ENCODE results near the gene PKD2. TPM values are rescaled to one million over a fixed set of nuclear protein-coding genes. Genes with fewer than 3 reads are reported as not detected.

The PKD2 gene
- total RNA-seq (2014; rRNA removed), result 12.9 and 14.9 TPM in 2 replicates
- Bru-seq, nascent RNA, result percentile 82 among the genes with signal in this experiment
- BruChase-seq, experiment 1, labeled RNA remaining after a 6-hour chase, result percentile 74 among the genes with signal in this experiment
- percentile 83 among the genes with signal in this experiment for BruChase-seq, experiment 2, labeled RNA remaining after a 2-hour chase
- long read RNA-seq, full-length matches to known transcripts, result 21 of 56 reads
- long read RNA-seq, partial matches to known transcripts, result 15 of 56 reads
- long read RNA-seq, other reads (novel, unspliced or antisense), result 20 of 56 reads

GRCh38 chr4:88007304-88008121, at the start of gene PKD2:
PKD2 (plus strand) TSS chr4:88007635; CDS start chr4:88007734, 99 bp downstream.
- TF ChIP-seq EZH2phosphoT487 (IDR thresholded peaks at IDR 0.05; ENCODE audit: borderline replicate concordance, low read length) (no peak), CTCF (conservative IDR thresholded peaks at IDR 0.05; ENCODE audit: low read depth, low read length) (no peak), EZH2 (IDR thresholded peaks at IDR 0.05; ENCODE audit: low read length, unreplicated experiment) (no peak)
- no peaks in the 10 kb centered on the region for H3K36me3 ChIP-seq (ENCODE audit: low read depth, low read length)
- no peak within 1 kb of the TSS for H3K27ac ChIP-seq (ENCODE audit: low read length)
- H3K9ac ChIP-seq (ENCODE audit: low read length), result peak within 1 kb of the TSS; percentile 56
- peak within 1 kb of the TSS; percentile 92 for H3K4me3 ChIP-seq (ENCODE audit: low read length)
- H2AFZ ChIP-seq (ENCODE audit: low read length), result peak within 1 kb of the TSS; percentile 74; the same call in 1 of the 2 replicates
- H3K9me2 ChIP-seq (replicated peaks; ENCODE audit: low read length), result no peaks in the 10 kb centered on the region
- ChIA-PET CTCF (no interaction called here), POLR2A (ENCODE audit: unreplicated experiment) (interaction anchor here (0.6 kb wide), 1 partner anchor 10 kb away, joined by 4 read pairs; no protein-coding TSS in a partner anchor)
- no peaks in the 10 kb centered on the region for H3K27me3 ChIP-seq (ENCODE audit: low read length)
- H3K79me2 ChIP-seq (ENCODE audit: low read length), result peaks cover 46% of the 10 kb centered on the region
- peaks cover 16% of the 10 kb centered on the region for H3K4me1 ChIP-seq (ENCODE audit: insufficient read depth, low read length)
- peak; percentile 85 for ATAC-seq
- no peaks in the 10 kb centered on the region for H3K9me3 ChIP-seq (ENCODE audit: low read length)
- no peaks in the 10 kb centered on the region for H3F3A ChIP-seq (ENCODE audit: low read length, unreplicated experiment)
- intact Hi-C loops (cut with micrococcal nuclease), result no loop called here
- no TSS peak for BruUV-seq (replicated peaks)
- DNase-seq, result peak; percentile 66
- H3K4me2 ChIP-seq (ENCODE audit: low read length), result peak within 1 kb of the TSS; percentile 90
- H4K20me1 ChIP-seq (ENCODE audit: low read length), result no peaks in the 10 kb centered on the region

- no peaks in the 10 kb centered on the region for H3K79me2 ChIP-seq (ENCODE audit: low read length)
- H3K36me3 ChIP-seq (ENCODE audit: low read depth, low read length), result no peaks in the 10 kb centered on the region
- H3K27ac ChIP-seq (ENCODE audit: low read length), result no peak overlapping the region
- peaks cover 8% of the 10 kb centered on the region; the same call in 1 of the 2 replicates for H3K4me1 ChIP-seq (ENCODE audit: insufficient read depth, low read length)
- H3K4me2 ChIP-seq (ENCODE audit: low read length), result no peak overlapping the region
- DNase-seq (peak; percentile 37), ATAC-seq (peak; percentile 29)
- no peaks in the 10 kb centered on the region for H3K9me3 ChIP-seq (ENCODE audit: low read length)
- no peak overlapping the region for H3K4me3 ChIP-seq (ENCODE audit: low read length)
- CTCF ChIA-PET, result no interaction called here
- no peaks in the 10 kb centered on the region for H3K27me3 ChIP-seq (ENCODE audit: low read length)
- no peaks in the 10 kb centered on the region for H3F3A ChIP-seq (ENCODE audit: low read length, unreplicated experiment)
- TF ChIP-seq EZH2 (IDR thresholded peaks at IDR 0.05; ENCODE audit: low read length, unreplicated experiment), result no peak
- no peak for TF ChIP-seq EZH2phosphoT487 (IDR thresholded peaks at IDR 0.05; ENCODE audit: borderline replicate concordance, low read length)
- no peak for TF ChIP-seq CTCF (conservative IDR thresholded peaks at IDR 0.05; ENCODE audit: low read depth, low read length)
- no peak overlapping the region for H2AFZ ChIP-seq (ENCODE audit: low read length)
- BruUV-seq (replicated peaks), result no TSS peak
- intact Hi-C loops (cut with micrococcal nuclease), result no loop called here
- no peaks in the 10 kb centered on the region for H4K20me1 ChIP-seq (ENCODE audit: low read length)
- H3K9ac ChIP-seq (ENCODE audit: low read length), result no peak overlapping the region
- POLR2A ChIA-PET (ENCODE audit: unreplicated experiment), result no interaction called here
- no peaks in the 10 kb centered on the region for H3K9me2 ChIP-seq (replicated peaks; ENCODE audit: low read length)
Measured at GRCh38 chr4:87961993-87962392, 45.4 kb upstream of the PKD2 start.
